KOPT-K1 (cell line): Measurements from ENCODE around the gene SERTAD3.

Experiments used
- H3K27ac ChIP-seq: fragments of 200-600 bp; sonication (generic); 2 replicates; pipeline ENCODE4 v1.5.1; 2016; ENCODE audit warnings: antibody characterized with exemption, mild to moderate bottlenecking, low read depth, low read length; ENCODE audit not compliant: poor library complexity, severe bottlenecking
- H3K36me3 ChIP-seq: fragments of 200-600 bp; sonication (generic); 2 replicates; pipeline ENCODE4 v1.5.1; 2017; ENCODE audit warnings: antibody characterized with exemption, mild to moderate bottlenecking, low read length, moderate library complexity; ENCODE audit not compliant: insufficient read depth
- H3K9me3 ChIP-seq: fragments of 200-600 bp; sonication (generic); 2 replicates; pipeline ENCODE4 v1.5.1; 2017; ENCODE audit warnings: antibody characterized with exemption, low read length, mild to moderate bottlenecking; ENCODE audit not compliant: insufficient read depth, poor library complexity, severe bottlenecking

Gene SERTAD3

DNA sequence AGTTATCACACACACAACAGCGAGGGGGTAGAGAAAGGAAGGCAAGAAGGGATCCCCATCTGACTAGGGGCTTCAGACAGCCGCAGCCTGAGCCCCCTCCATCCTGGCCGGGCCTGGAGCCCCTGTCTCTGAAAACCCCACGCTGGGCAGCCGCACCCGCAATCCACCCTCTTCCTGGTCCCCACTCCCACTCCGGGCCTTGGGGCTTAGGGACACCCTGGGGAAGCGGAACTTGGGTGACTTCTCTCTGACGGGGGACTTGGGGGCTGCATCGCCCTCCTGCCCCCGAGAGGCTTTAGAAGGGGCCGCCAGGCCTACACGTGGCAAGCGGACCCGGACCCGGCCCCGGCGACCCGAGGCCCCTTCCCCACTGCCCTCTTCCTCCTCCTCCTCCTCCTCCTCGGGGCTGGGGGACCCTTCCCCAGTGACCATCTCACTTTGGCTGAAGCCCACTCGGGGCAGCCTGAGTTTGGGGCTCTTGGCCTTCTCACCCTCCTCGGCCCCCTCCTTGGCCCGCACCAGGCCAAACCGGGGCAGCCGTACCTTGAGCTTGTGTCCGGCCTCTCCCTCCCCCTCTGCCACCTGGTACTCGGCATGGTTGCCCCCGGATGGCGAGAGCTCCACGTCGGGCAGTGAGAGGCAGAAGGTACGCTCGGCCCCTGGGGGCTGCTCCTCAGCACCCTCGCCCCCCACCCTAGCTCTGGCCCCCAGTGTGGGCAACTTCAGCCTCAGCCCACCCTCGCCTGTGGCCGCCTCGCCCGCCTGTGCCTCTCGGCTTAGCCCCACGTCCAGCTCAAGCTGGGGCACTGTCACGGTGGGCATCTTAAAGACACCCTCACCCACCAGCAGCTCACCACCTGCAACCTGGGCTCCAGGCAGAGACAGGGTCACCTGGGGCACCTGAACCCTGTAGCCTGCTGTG, 50.0 kb downstream of the SERTAD3 start:
- H3K9me3 ChIP-seq: no peaks in the 10 kb centered on the region
- H3K36me3 ChIP-seq: no peaks in the 10 kb centered on the region
- no peak overlapping the region for H3K27ac ChIP-seq

DNA sequence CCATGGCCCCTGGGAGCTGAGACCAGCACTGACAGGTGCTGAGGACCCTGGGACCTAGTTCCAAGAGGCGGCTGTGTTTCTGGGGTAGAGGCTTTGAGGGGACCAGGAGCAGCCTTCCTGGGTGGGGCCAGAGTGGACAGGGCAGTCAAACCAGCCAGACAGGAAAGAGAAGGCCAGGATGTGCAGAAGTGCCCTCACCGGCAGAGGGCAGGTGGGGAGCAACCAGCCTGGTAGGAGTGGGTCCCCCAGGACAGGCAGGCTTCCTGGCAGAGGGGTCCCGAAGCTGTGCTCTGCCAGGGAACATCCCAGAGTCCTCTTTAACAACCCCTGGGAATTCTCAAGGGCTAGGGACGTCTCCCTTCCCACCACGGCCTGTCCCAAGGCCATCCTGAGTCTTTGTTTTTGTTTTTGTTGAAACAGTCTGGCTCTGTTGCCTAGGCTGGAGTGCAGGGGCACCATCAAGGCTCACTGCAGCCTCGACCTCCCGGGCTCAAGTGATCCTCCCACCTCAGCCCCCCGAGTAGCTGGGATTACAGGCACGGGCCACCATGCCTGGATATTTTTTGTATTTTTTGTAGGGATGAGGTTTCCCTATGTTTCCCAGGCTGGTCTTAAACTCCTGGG, 51.1 kb downstream of the SERTAD3 start:
- H3K27ac ChIP-seq: no peak overlapping the region
- H3K9me3 ChIP-seq: no peaks in the 10 kb centered on the region

DNA sequence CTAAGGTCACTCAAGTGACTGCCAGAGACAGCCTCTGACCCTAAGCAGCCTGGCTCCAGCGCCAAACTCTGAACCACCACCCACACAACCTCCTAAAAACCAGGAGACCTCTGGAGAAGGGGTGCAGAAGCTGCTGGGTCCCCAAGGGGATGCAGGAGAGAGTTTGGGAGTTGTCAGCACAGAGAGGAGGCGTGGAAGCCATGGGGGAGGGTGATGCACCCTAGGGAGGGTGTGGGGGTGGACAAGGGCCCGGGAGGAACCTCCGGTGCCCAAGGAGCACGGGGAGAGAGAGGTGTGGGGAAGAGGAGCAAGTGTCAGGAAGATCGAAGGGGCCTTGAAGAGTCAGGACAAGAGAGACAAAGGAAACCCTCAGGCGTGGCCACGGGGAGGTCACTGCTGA, 52.0 kb downstream of the SERTAD3 start:
- H3K9me3 ChIP-seq: no peaks in the 10 kb centered on the region
- no peaks in the 10 kb centered on the region for H3K36me3 ChIP-seq
- no peak overlapping the region for H3K27ac ChIP-seq

More for the DNA sequence above, 51.1 kb downstream of the SERTAD3 start:
- no peaks in the 10 kb centered on the region for H3K36me3 ChIP-seq
